ENCODE measurements around the gene GRIK2.
"Not testable (repeated sequence)": the region's sequence is repeated elsewhere in the genome, so short reads cannot be mapped to it uniquely, and the experiment has no call there.

GRIK2 gene

DNA sequence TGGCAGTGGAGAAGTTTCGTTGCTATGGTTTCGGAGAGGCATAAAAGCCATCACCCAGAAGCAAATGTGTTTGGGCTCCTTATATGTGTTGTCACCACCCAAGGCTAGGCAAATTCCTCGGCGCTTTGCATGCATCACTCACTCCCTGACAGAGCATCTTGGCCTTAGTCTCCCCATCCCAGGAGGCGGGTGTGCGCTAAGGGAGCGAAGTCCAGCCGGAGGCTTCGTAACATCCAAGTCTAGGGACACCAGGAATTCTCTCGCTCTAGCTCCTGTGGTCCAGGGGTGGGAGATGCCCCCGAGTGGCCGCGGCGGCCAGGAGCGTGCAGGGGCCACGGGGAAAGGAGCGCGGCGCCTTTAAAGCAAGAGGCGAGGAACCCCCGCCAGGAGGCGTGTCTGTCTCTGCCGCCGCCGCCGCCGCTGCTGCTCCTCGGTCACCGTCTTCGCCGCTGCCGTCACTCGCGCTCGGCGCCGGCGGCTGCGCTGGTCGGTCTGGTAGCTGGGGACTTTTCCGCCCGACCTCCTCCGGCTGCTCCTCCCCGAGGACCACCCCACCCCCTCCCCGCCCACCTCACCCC lies at the start of gene GRIK2:
GRIK2 (plus strand) TSS at position 458 of the 578 bp plus-strand sequence.
- no peak for DNase-seq (ENCODE audit: low read depth)

DNA sequence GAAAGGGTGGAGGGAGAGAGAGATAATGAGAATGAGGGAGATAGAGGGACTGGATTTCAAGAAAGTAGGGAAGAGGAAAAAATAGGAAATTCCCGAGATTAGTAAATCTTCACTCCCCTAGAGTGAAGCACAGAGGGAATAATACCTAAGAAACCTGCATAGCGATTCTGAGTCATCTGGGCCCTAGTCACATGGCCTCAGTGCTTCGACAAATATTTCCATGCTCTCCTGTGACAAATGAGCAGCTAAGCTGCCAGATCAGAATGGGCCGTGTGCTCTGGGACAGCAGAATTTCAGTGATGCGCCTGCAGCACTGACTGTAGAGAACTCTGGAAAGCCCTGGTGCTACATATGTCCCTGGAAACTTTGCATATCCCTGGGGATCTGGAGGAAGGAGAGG lies 48.6 kb upstream of the GRIK2 start:
- no peak for DNase-seq (ENCODE audit: low read depth)

DNA sequence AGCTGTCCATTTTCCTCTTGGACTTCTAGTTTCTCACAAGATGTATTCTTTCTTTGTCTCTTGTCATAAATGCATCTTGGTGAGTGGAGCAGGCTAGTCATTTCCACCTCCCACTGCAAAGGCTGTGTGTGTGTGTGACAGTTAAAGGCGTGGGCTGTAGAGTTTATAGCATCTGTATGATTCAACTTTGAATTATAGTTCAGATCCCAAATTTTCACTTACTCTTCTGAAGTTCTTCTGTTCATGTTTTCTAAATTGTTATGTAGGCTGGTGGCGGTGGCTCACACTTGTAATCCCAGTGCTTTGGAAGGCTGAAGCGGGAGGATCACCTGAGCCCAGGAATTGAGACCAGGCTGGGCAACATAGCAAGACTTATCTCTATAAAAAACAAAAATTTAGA lies 44.7 kb upstream of the GRIK2 start:
- DNase-seq (ENCODE audit: low read depth) = no peak

DNA sequence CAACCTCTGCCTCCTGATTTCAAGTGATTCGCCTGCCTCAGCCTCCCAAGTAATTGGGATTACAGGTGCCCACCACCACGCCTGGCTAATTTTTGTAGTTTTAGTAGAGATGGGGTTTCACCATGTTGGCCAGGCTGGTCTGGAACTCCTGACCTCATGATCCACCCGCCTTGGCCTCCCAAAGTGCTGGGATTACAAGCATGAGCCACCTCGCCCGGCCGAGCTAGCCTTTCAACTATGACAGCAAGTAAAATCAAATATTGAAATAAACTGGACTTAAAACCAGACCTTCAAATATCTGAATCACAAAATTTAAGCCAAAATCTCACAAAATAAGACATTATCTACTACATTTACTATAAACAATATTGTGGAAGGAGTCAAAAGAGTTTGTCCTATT lies 42.9 kb upstream of the GRIK2 start:
- not testable (repeated sequence) for DNase-seq (ENCODE audit: low read depth)

DNA sequence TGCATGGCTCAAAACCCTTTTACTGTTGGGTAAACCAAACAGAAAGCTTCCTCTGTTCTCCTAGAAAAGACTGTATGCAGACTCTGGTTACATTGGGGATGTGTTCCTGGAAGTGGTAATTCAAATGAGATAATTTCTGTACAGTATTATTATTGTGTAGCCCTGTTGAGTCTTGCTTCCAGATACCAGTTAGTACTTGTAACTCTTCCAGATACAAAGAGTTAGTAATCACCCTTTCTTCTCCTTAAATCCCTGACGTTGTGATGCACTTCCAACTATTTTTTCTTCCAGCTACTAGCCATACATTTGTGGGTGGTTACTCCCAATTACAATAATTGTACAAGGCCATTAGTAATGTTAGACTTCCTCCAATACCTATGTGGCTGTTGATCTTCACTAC lies 42.3 kb upstream of the GRIK2 start:
- no peak for DNase-seq (ENCODE audit: low read depth)

DNA sequence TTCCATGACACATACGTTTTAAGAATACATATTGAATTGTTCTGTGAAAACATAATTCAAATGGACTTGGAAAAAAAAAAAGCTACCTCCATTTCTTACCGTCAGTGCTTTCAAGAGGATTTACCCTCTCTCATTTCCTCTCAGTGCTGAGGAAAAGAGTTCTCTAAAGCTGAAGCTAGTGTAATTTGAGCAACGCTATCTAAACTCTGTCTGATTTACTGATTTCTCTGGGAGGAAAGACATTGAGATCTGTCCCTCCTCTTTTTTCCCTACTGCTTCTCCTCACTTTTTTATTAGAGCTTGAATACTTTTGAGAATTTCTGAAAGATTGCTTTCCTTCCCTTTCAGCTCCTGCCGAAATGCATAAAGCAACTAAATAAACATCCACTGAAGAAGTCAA lies 41.2 kb upstream of the GRIK2 start:
- DNase-seq (ENCODE audit: low read depth) = no peak

DNA sequence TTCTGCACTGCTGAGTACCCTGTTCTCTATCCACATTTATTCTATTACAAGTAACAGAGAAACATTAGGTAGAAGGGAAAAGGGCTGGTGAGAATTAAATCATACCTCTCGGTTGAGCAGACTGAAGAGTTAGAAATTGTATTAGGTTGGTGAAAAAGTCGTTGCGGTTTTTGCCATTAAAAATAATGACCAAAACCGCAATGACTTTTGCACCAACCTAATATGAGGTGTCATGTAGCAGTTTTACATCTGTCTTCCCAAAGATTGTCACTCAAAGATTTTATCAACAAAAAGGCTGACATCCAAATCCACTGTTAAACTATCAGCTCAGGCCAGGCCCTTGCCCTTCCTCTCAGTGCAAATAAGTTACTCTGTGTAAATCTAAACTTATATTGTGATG lies 28.3 kb upstream of the GRIK2 start:
- DNase-seq (ENCODE audit: low read depth) = no peak

DNA sequence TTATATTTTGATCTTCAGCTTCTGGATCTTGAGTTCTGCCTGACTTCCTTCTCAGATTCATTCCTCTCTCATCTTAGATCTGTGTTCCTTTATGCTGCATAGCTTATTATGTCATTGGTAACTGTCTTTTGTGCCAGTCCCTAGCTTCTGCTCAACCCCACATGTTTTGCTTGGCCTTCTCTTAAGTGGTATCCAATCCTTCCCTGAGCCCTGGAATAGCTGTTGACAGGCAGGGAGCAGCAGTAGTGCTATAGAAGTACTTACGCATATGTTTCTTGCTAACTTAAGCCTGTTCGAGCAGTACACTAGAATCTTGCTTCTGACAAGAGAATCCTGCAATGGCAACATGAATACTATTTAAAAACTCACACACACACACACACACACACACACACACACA lies 13.6 kb upstream of the GRIK2 start:
- DNase-seq (ENCODE audit: low read depth) = no peak

DNA sequence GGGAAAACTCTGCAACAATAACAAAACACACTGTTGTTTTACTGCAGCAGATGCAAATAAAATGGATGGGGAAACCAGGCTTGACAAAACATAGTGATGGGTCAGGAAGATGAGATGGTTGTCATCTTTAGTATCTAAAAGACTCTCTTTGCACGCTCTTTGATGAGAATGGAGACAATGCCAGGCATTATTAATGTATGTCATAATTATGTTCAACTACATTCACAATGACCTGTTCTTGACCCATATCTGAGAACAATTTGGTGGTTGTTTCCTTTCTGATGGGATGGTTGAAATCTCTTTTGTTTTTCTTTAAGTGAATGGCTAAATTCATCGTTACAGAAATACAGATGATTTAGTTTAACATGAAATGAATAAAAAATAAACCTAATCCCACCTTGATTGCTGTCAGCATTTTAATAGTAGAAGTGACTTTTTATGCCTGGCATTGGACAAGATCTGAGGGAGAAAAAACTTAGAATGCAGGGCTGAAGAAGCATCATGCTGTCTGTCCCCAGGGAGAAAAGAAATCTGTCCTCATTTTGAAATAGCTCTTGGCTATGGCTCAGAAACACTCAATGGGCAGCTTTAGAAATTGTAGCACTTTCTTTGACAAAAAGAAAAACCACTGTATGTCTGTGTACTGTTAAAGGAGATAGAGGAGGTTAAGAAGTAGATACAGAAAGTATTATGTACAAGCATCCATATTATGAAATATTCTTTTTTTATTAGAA lies 12.4 kb upstream of the GRIK2 start:
- no peak for DNase-seq (ENCODE audit: low read depth)

DNA sequence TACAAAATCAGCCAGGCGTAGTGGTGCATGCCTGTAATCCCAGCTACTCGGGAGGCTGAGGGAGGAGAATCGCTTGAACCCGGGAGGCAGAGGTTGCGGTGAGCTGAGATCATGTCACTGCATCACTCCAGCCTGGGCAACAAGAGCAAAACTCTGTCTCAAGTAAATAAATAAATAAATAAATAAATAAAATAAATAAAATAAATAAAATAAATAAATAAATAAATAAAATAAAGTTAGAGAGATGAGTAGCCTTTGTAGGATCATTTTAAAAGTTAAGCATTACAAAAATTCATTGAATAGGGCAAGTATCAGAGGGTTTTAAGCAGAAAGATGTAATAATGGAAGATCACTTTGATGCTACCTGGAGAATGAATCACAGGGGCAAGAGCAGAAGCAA lies 9.8 kb upstream of the GRIK2 start:
- not testable (repeated sequence) for DNase-seq (ENCODE audit: low read depth)

DNA sequence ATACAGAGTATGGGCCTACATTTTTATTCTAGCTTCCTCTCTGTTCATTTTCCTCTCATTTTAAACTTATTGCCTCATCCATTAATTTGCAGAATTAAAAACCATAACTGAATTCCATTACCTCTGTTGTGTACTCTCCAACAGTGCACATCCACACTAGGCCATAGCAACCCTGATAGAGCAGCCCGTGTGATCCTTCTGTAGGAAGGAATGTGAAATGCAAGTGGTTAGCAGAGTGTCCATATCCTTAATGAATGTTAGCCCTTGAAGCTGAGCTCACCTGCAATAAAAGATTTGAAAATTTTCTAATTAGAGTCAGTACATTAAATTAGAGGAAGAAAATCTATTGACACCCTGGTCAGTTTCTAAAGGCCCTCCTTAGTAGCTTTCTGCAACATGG lies 6.5 kb upstream of the GRIK2 start:
- DNase-seq (ENCODE audit: low read depth) = no peak

DNA sequence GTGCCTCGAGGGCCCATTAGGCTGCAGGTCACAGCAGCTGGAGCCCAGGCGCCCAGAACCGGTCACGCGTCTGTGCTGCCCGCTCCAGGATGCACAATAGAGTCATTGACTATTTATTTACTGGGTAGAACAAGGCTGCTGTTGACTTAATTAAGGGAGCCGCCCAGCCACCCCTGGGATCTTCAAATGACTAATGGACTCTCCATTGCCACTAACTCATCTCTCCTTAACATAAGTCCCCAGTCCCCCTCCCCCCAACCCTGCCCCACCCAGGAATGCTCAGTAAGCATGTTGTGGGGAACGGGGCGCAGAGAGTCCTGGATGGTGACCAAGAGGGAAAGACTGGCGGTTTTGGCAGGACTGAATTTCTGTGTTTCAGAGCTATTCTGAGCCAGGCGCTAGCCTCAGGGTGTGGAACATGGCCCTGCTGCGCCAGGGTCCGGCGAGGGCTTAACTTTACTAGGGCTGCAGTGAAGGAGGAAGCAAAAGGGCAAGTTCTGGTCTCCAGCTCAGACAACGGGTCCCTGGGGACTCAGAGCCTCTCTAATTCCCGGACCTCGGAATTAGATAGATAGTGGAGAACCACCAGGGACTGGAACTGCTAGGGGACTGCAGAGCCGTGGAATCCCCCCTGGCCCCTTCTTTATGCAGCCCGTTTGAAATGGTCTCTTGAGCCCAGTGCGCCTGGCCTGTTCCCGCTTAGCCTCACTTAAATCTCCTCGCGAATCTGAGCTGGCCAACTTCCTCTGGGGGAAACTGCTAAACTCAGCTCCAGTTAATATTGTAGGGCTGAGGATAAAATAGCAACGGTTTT lies 1.5 kb upstream of the GRIK2 start:
- no peak for DNase-seq (ENCODE audit: low read depth)

DNA sequence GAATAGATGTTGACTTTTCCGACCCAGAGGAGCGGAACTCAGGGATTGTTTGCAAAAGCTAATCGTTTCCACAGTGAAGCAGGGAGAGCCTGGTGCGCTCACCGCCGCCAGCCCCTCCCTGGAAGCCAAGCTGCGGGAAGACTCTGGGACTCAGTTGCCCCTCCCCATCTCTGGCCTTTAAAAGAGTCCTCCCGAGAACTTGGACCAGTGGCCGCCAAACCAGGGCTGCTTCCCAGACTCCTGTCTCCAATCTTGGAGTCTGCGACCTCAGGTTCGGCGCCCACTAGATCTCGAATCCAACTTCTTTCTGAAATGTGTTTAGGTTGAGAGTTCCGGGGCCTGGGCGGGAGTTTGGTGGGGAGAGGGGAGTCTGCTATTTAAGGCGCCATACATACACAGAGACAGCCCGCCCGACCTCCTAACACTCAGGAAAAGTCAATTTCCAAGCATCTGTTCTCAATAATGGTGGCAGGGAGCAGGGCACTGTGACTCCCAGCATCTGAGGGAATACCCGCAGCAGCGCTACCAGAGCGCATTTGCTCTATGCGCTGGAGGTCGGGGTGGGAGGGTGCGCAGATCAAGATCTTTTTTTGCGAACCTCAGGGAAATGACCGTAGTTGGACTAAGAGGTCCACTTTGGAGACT lies 800 bp upstream of the GRIK2 start:
- DNase-seq (ENCODE audit: low read depth) = no peak

DNA sequence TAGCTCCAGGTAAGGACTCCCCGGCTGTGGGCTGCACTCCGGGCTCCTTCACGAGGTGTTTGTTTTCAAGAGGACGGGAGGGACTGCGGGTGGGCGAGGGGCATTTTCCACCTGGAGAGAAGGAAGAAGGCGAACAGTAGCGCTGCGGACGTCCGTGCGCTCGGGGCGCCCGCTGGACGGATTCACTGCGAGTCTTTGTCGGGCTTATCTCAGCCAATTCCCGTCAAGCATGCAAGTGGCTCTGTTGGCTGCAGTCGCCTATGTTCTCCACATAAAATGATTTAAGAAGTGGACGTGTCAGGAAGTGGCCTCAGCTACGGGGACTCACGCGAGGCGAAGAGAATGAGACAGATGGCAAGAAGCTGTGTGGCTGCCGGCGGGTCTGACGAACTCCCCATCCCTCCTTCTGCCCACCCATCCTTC lies 332 bp downstream of the GRIK2 start:
- no peak for DNase-seq (ENCODE audit: low read depth)

DNA sequence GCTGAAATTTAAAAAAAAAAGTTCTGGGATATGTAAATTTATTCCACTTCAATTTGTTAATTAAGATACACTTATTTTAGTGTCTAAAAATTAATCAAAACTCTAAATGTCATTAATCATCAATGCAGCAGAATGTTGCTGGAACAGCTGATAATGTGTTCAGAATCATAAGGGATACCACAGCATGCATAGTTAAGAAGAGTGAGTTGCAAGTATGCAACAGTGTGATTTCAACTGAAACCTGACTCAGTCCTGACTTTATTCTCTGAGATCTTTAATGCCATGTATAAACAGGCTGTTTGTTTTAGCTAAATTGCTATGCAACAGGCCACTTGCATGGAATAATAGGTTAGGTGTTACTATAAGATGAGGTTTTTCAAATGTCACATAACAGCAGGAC lies 1.4 kb downstream of the GRIK2 start:
- DNase-seq (ENCODE audit: low read depth) = no peak

DNA sequence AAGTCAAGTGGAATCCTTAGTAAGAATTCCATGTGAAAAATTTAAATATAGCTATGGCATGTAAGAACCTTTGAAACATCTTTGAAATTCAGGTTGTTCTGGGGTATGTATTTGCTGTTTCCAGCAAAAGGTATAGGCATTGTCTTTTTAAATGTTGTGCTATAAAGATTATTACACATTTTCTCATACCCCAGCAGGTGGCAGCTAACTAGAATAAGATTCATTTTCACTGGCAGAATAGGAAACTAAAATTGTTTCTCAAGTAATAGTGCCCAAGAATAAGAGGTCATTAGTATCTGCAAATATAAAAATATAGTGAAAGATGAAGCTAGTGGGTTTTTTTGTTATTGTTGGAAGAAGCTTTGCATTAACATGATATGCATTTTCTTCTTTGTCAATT lies 1.8 kb downstream of the GRIK2 start:
- no peak for DNase-seq (ENCODE audit: low read depth)

DNA sequence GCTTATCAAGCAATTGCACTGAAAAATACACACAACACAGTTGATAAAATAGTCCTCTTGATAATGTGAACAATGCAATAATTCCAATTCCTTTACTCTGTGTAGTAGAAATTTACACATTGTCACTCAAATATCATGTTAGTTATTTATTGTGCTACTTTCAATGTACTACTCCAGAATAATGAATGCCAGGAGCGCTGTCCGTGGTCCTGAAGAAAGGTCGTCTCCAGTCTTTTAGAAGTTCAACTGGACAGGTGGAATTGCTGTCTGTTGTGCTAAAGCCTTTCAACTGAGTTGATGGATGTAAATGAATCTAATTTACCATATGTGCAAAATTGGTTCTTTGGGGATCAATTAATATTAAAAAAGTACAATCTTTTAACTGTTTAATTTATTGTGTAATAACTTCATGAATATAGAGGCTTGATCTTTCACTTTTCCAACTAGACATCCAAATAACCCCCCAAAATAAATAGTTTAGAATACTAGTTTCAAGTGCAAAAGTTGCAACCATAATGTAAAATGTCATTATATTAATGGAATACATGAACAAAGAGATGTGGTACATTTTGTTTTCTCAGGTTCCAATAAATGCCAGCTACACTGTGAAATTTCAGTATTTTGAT lies 3.2 kb downstream of the GRIK2 start:
- no peak for DNase-seq (ENCODE audit: low read depth)

DNA sequence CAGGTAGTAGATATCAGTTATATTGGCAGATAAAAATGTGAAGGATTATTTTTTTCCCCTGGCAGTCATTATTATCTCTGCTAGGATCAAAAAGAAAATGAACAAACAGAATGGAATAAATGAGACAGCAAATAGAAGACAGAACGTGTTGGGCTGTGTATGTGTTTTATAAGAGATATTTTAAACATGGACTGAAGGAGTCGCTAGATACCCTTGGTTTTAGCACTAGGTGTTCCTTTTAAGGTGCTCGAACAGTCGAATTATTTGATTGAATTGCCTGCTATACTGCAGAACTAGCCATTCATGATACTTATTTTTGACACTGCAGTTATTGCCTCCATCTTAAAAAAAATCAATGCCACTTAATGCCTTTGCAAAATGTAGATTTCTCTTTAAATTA lies 3.7 kb downstream of the GRIK2 start:
- no peak for DNase-seq (ENCODE audit: low read depth)

DNA sequence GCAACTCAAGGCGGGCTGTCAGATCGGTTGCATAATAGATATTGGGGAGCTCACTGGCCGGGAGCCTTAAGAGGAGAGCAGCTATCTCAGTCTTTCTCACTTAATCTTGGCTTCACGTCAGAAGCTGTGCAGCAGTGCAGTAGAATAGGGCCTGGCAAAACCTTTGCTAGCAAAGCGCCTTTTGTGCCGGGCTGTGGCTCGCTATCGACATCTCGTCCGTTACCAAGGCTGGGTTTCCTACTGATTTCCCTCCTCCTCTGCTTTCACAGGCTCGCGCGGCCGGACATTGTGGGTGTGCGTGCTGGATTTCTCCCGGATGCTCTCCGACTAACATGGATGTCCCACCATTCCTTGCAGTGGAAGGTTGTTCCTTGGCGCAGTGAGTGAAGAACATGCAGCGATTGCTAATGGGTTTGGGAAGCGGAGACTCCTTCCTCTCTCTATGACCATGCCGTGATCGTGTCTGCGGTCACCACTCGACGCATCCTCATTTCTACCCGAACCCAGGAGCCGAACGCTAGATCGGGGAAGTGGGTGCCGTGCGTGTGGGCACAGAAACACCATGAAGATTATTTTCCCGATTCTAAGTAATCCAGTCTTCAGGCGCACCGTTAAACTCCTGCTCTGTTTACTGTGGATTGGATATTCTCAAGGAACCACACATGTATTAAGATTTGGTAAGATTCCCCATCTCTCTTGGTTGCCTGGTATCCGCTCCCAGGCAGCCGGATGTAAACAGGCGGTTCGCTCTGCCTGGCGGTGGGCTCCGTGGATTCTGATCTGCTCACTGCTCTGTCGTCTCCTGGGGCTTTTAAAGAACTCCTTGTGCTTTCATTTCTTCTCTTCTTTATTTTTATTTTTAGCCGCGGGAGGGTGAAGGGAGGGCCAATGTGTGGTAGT lies 5.5 kb downstream of the GRIK2 start:
- no peak for DNase-seq (ENCODE audit: low read depth)

DNA sequence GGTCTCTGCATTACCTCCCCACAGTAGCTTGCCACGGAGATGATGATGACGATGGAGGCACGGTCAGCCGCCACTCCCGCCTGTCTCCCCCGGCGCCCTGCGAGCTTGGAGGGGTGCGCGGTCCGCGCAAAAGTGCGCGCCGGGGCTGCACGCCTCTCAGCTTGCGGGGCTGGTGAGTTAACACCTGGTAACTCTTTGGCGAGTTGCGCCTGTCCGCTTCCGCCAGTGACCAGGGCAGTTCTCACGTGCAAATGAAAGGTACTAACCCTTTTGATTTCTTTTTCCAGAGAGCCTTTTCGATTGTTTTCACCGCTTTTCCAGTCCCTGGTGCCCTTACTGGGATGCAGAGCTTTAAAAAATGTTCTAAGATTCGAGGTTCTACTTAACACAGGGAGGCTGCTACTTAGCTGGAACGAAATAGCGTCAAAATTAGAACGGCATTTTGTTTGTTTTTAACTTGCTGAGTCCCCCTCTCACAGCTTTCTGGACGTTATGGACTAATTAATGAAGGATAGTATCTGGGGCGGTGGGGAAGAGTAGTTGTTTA lies 6.2 kb downstream of the GRIK2 start:
- DNase-seq (ENCODE audit: low read depth) = no peak
